Measurements from ENCODE around the gene CHST2.

CHST2 gene

DNA sequence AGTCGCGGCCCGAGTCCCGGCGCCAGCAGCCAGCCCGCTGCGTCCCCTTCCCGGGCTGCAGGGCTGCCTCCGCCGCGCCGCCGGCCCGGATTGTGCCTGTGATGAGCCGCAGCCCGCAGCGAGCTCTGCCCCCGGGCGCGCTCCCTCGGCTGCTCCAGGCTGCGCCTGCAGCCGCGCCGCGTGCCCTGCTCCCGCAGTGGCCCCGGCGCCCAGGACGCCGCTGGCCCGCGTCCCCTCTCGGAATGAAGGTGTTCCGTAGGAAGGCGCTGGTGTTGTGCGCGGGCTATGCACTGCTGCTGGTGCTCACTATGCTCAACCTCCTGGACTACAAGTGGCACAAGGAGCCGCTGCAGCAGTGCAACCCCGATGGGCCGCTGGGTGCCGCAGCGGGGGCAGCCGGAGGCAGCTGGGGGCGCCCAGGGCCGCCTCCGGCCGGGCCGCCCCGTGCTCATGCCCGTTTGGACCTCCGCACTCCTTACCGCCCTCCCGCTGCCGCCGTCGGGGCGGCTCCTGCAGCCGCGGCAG lies 1.2 kb downstream of the CHST2 start:
- no peak overlapping the region for H3K27ac ChIP-seq

DNA sequence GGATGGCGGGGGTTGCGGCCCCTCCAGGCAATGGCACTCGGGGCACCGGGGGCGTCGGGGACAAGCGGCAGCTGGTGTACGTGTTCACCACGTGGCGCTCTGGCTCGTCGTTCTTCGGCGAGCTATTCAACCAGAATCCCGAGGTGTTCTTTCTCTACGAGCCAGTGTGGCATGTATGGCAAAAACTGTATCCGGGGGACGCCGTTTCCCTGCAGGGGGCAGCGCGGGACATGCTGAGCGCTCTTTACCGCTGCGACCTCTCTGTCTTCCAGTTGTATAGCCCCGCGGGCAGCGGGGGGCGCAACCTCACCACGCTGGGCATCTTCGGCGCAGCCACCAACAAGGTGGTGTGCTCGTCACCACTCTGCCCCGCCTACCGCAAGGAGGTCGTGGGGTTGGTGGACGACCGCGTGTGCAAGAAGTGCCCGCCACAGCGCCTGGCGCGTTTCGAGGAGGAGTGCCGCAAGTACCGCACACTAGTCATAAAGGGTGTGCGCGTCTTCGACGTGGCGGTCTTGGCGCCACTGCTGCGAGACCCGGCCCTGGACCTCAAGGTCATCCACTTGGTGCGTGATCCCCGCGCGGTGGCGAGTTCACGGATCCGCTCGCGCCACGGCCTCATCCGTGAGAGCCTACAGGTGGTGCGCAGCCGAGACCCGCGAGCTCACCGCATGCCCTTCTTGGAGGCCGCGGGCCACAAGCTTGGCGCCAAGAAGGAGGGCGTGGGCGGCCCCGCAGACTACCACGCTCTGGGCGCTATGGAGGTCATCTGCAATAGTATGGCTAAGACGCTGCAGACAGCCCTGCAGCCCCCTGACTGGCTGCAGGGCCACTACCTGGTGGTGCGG lies 1.9 kb downstream of the CHST2 start:
- TF ChIP-seq, protein P1, sequence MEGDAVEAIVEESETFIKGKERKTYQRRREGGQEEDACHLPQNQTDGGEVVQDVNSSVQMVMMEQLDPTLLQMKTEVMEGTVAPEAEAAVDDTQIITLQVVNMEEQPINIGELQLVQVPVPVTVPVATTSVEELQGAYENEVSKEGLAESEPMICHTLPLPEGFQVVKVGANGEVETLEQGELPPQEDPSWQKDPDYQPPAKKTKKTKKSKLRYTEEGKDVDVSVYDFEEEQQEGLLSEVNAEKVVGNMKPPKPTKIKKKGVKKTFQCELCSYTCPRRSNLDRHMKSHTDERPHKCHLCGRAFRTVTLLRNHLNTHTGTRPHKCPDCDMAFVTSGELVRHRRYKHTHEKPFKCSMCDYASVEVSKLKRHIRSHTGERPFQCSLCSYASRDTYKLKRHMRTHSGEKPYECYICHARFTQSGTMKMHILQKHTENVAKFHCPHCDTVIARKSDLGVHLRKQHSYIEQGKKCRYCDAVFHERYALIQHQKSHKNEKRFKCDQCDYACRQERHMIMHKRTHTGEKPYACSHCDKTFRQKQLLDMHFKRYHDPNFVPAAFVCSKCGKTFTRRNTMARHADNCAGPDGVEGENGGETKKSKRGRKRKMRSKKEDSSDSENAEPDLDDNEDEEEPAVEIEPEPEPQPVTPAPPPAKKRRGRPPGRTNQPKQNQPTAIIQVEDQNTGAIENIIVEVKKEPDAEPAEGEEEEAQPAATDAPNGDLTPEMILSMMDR (conservative IDR thresholded peaks at IDR 0.05), result peak; percentile 30; the same call in 1 of the 2 replicates
- no peak for TF ChIP-seq ZFX (IDR thresholded peaks at IDR 0.05)
- H3K27ac ChIP-seq, result no peak overlapping the region

More for the DNA sequence above, 1.2 kb downstream of the CHST2 start:
- no peak for TF ChIP-seq ZFX (IDR thresholded peaks at IDR 0.05)
- TF ChIP-seq, protein P1 (conservative IDR thresholded peaks at IDR 0.05), result no peak

DNA sequence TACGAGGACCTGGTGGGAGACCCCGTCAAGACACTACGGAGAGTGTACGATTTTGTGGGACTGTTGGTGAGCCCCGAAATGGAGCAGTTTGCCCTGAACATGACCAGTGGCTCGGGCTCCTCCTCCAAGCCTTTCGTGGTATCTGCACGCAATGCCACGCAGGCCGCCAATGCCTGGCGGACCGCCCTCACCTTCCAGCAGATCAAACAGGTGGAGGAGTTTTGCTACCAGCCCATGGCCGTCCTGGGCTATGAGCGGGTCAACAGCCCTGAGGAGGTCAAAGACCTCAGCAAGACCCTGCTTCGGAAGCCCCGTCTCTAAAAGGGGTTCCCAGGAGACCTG lies 2.5 kb downstream of the CHST2 start:
- H3K27ac ChIP-seq, result no peak overlapping the region

DNA sequence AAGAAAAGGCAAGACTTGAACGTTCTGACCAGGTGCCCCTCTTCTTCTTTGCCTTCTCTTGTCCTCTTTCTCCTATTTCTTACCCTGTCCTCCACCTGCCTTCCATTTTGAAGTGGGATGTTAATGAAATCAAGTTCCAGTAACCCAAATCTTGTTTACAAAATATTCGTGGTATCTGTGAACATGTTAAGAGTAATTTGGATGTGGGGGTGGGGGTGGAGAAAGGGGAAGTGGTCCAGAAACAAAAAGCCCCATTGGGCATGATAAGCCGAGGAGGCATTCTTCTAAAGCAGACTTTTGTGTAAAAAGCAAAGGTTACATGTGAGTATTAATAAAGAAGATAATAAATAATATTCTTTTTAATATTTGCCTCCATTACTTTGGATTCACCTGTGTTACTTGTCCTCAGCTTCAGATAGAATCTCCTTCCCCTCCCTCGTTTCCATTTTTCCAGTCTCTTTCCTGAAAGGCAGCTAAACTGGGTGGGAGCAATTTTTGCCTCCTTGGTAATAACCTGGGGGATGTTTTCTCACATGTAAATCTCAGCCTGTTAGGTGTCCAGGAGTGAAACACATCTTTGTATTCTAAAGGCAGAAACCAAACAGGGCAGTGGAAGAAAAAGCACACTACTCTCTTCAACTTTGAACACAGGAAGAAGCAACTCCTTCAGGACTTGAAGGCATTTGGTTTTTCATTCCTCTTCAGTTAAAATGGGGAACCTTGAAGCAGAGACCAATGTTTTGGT lies 3.2 kb downstream of the CHST2 start:
- no peak for TF ChIP-seq ZFX (IDR thresholded peaks at IDR 0.05)
- TF ChIP-seq, protein P1 (conservative IDR thresholded peaks at IDR 0.05), result no peak
- no peak overlapping the region for H3K27ac ChIP-seq

More for the DNA sequence above, 2.5 kb downstream of the CHST2 start:
- TF ChIP-seq, protein P1 (conservative IDR thresholded peaks at IDR 0.05), result no peak
- TF ChIP-seq ZFX (IDR thresholded peaks at IDR 0.05), result no peak

DNA sequence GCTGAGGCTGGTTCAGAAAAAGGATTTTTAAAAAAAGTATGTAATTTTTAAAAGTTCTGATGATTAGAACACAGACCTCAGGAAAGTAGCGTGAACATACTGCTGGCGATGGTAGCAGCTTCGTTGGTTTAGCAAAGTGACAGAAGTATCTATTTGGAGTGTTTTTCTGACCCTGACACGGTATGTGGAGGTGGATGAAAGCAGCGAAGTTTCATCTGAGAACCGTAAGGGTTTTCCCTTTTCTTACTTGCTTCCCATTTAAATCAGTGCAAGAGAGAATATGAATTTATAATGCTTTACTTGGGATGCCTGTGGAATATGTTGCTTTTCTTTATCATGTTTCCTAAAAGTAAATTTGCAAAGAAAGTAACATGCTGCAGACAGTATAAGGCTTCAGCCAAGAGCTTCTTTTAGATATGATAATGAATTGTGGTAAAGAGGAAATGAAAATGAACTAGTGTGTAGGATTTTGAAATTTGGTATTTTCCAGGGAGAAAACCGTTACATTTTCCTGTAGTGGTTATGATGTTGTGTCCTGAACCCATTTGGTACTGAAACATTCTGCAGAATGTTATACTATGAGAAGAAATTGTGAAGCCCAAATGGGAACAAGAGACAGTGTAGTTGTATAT lies 3.9 kb downstream of the CHST2 start:
- H3K27ac ChIP-seq, result no peak overlapping the region
- TF ChIP-seq, protein P1 (conservative IDR thresholded peaks at IDR 0.05), result no peak
- TF ChIP-seq ZFX (IDR thresholded peaks at IDR 0.05), result no peak

DNA sequence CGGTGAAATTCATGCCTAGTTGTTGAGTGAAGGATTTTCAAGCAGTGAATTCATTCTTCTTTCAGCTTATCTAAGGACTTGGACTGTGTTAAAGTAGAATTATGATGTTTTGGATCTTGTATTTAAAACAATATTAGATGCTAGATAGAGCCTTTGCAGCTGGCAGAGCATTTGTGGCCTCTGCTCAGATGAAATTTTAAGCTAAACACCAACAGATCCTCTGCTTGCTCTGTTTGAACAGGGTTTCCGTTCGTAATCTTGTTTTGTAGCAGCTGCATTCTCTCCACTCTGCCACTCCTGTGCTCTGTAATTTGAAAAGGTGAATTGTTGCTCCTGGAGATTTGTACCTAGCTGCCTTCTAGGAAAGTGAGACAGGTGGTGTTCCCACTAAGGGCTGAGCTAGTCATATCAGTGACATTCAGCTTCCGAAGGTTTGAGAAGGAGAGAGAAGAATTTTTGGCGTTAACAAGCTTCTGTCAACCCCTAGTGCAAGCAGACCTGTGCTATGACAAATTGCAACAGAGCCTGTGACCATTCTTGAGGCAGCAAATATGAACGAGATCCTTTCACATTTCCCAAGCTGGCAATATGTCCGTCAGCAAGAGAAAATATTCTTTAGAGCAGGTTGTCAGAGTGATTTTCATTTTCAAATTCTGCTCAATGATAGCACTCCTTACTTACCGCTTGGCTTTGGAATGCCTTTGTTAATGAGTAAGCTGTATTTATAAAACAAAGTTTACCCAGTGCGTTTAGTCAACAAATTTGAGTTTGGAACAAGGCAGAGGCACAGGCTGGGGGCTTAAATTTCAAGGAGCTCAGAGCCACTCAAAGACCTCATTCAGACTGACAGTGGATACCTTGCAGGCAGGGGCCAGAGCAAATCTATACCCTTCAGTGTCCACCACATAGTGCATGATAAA lies 5.3 kb downstream of the CHST2 start:
- TF ChIP-seq, protein P1 (conservative IDR thresholded peaks at IDR 0.05), result no peak
- no peak for TF ChIP-seq ZFX (IDR thresholded peaks at IDR 0.05)
- H3K27ac ChIP-seq, result no peak overlapping the region

All from C4-2B (cell line).